ENCODE results near the gene PGRMC2.
A peak's percentile ranks its signal among the peaks of the same experiment; 100 is the strongest.
"Not testable (repeated sequence)": the region's sequence is repeated elsewhere in the genome, so short reads cannot be mapped to it uniquely, and the experiment has no call there.

PGRMC2 gene

GRCh38 chr4:128267745-128268144 is 19.9 kb downstream of the PGRMC2 start:
- no peak for DNase-seq (ENCODE audit: low read depth, low spot score)

GRCh38 chr4:128267171-128267570 is 20.4 kb downstream of the PGRMC2 start:
- DNase-seq (ENCODE audit: low read depth, low spot score), result not testable (repeated sequence)

GRCh38 chr4:128265550-128265949 is 22.1 kb downstream of the PGRMC2 start:
- not testable (repeated sequence) for DNase-seq (ENCODE audit: low read depth, low spot score)

GRCh38 chr4:128259889-128260288 is 27.7 kb downstream of the PGRMC2 start:
- DNase-seq (ENCODE audit: low read depth, low spot score), result not testable (repeated sequence)

GRCh38 chr4:128258166-128258565 is 29.4 kb downstream of the PGRMC2 start:
- not testable (repeated sequence) for DNase-seq (ENCODE audit: low read depth, low spot score)

- no peak for DNase-seq (ENCODE audit: low read depth, low spot score)
Observed at GRCh38 chr4:128256539-128256938, 31.1 kb downstream of the PGRMC2 start.

GRCh38 chr4:128255906-128256305 is 31.7 kb downstream of the PGRMC2 start:
- DNase-seq (ENCODE audit: low read depth, low spot score), result no peak

GRCh38 chr4:128249787-128250668 is 37.6 kb downstream of the PGRMC2 start:
- DNase-seq (ENCODE audit: low read depth, low spot score), result no peak

GRCh38 chr4:128247906-128248305 is 39.7 kb downstream of the PGRMC2 start:
- no peak for DNase-seq (ENCODE audit: low read depth, low spot score)

GRCh38 chr4:128245391-128245790 is 42.2 kb downstream of the PGRMC2 start:
- DNase-seq (ENCODE audit: low read depth, low spot score), result not testable (repeated sequence)

- no peak for DNase-seq (ENCODE audit: low read depth, low spot score)
Observed at GRCh38 chr4:128244379-128244778, 43.2 kb downstream of the PGRMC2 start.

GRCh38 chr4:128242601-128243000 is 45.0 kb downstream of the PGRMC2 start:
- no peak for DNase-seq (ENCODE audit: low read depth, low spot score)

- no peak for DNase-seq (ENCODE audit: low read depth, low spot score)
Observed at GRCh38 chr4:128241981-128242380, 45.6 kb downstream of the PGRMC2 start.

- DNase-seq (ENCODE audit: low read depth, low spot score), result peak; percentile 98
Observed at GRCh38 chr4:128241425-128241913, 46.1 kb downstream of the PGRMC2 start.

GRCh38 chr4:128241019-128241418 is 46.6 kb downstream of the PGRMC2 start:
- no peak for DNase-seq (ENCODE audit: low read depth, low spot score)

- DNase-seq (ENCODE audit: low read depth, low spot score), result no peak
Observed at GRCh38 chr4:128234836-128235235, 52.8 kb downstream of the PGRMC2 start.

- DNase-seq (ENCODE audit: low read depth, low spot score), result no peak
Observed at GRCh38 chr4:128232719-128233118, 54.9 kb downstream of the PGRMC2 start.

GRCh38 chr4:128228845-128229795 is 58.5 kb downstream of the PGRMC2 start:
- no peak for DNase-seq (ENCODE audit: low read depth, low spot score)

GRCh38 chr4:128227991-128228571 is 59.5 kb downstream of the PGRMC2 start:
- no peak for DNase-seq (ENCODE audit: low read depth, low spot score)

- no peak for DNase-seq (ENCODE audit: low read depth, low spot score)
Observed at GRCh38 chr4:128225148-128225547, 62.5 kb downstream of the PGRMC2 start.

GRCh38 chr4:128221586-128221985 is 66.0 kb downstream of the PGRMC2 start:
- no peak for DNase-seq (ENCODE audit: low read depth, low spot score)
